GM12892 (cell line): ENCODE results near the gene ADH1A. TPM values are rescaled to one million over a fixed set of nuclear protein-coding genes. Genes with fewer than 3 reads are reported as not detected.
"Not testable (repeated sequence)": the region's sequence is repeated elsewhere in the genome, so short reads cannot be mapped to it uniquely, and the experiment has no call there.

Source experiments
- DNase-seq: peaks from one replicate; pipeline ENCODE4 v3.0.0; 2011; ENCODE audit not compliant: insufficient read length
- FAIRE-seq: peaks from 2 replicates; lab custom pipeline; 2011; peaks lifted over from hg19 to GRCh38; lab: Jason Lieb, UNC
- POLR2A ChIP-seq: IDR thresholded peaks from 2 replicates; pipeline ENCODE4 v1.6.1; 2011; ENCODE audit warnings: low read depth, low read length, control low read depth
- POLR2AphosphoS5 ChIP-seq: IDR thresholded peaks from 2 replicates; pipeline ENCODE4 v1.6.1; 2011; ENCODE audit warnings: low read depth, low read length, control low read depth
- TAF1 ChIP-seq: IDR thresholded peaks from 2 replicates; pipeline ENCODE4 v1.6.1; 2011; ENCODE audit warnings: low read depth, mild to moderate bottlenecking, control low read depth, low read length, borderline replicate concordance
- polyA plus RNA-seq: library from polyadenylated mRNA; unstranded; fragments of >200 nt; gene quantifications from one replicate; pipeline ENCODE4 v1.2.1, GENCODE V29; 2012; ENCODE audit warnings: missing spikeins, inconsistent platforms; ENCODE audit not compliant: missing spikeins

Gene ADH1A
- polyA plus RNA-seq: not detected

DNA sequence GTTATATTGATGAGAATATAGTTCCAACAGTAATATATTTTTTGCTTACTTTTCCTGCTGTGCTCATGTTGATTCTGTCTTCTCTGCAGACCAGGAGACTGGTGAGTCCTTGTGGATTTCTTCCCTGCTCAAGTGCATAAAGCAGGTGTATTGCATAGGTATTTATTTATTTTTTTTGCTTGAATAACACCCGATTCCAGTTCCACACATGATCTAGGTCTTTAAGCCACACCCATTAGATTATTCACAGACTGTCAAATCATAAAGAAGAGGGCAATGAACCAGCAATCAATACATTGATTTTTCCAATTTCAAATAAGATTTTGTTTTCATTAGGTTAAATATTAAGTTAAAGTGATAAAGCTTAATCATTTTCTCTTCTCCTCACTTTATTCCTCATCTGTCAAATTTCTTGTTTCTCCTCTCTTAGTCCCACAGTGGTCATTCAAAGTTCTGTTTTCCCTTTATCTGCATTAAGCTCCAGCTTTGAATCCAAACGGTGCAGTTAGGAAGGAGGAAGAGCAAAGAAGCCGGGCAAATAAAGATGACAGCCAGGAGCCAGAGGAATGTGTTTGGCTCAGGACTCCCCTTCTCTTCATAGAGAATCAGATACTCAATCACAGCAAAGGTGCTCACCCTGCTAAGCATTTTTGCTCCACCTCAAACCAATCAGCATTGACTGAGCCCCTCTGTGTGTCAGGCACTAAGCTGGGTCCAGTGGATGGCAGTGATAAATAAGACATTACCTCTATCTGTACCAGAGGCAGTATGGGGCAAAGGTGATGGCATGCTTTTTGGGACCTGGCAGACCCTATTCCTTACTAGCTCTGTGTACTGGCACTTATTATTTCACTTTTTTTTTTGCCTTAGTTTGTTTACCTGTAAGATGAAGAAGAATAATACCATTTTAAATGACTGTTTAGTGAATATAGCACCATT lies at the start of gene ADH1A:
Gene ADH1A, minus strand, starts transcription at position 138 of the 939 bp plus-strand sequence. Its CDS starts 71 bp downstream, at position 67.
- TF ChIP-seq TAF1: no peak
- TF ChIP-seq POLR2AphosphoS5: no peak
- no peak for TF ChIP-seq POLR2A
- DNase-seq: no peak
- no peak for FAIRE-seq

DNA sequence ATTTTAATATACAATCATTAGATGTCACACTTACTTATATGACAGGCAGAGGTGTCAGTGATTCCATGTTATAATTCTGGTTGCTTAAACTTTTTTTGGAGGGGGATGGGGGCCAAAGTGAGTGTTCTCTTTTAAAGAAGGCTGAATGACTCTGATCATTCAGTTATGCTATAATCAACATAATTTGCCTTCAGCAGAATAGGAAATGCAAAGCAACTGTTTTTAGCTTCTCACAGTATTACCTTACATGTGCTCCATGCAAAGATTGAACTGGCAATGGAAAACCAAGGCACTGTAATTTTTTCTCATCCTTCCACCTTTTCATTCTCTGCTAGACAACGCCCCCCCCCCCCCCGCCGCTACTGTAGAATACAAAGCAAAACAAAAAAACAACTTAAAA lies 48.4 kb upstream of the ADH1A start:
- DNase-seq (no peak), FAIRE-seq (no peak)
- TF ChIP-seq POLR2AphosphoS5 (no peak), POLR2A (no peak), TAF1 (no peak)

DNA sequence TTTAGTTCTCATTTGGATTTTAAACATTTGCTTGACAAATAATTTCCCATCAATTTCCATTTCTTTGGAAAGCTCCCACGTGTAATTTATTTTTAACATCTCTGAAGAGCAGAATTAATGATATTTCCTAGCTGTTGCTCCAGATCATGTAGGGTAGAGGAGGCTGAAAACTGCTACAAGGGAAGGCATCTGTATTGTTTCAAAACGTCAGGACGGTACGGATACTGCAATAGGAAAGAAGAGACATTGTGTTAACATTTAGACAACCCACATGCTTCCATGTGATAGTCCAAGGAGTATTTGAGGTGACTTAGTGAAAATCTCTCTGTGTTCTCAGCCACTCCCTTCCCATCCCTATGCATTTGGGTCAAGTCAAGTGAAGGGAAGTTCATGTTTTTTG lies 45.8 kb upstream of the ADH1A start:
- TF ChIP-seq TAF1: no peak
- TF ChIP-seq POLR2AphosphoS5: no peak
- TF ChIP-seq POLR2A: no peak
- DNase-seq (no peak), FAIRE-seq (no peak)

DNA sequence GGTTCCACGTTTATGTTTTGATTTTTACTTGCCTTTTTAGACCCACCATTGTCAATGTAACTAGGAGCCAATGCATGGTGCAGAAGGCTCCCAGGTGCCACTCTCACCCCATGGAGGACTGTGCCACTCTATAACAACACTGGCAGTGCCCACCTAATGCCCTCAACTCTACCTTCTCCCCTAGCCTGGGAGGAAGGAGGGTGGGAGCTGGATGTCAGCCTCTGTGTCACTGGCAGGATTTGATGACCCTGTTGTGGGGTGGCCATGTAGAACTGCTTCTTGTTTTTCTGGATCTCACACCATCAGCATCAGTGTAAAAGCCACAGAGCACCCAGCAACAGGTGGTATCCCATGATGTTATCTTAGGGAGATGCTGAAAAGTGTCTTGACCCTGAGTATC lies 44.1 kb upstream of the ADH1A start:
- no peak for TF ChIP-seq POLR2A
- TF ChIP-seq POLR2AphosphoS5: no peak
- TF ChIP-seq TAF1: no peak
- DNase-seq (no peak), FAIRE-seq (no peak)

DNA sequence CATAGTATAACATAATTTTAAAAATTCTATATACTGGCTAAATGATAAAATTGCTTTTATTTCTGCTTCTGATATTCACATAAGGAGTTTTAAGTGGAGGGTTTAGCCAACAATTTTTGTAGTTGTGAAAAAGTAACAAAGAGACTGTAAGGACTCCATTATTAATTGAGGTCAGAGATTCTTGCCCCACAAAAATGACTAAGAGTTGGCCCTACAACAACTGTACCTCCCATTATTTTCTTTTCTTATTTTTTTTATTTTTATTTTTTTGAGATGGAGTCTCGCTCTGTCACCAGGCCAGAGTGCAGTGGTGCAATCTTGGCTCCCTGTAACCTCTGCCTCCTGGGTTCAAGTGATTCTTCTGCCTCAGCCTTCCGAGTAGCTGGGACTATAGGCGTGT lies 39.9 kb upstream of the ADH1A start:
- DNase-seq (no peak), FAIRE-seq (no peak)
- no peak for TF ChIP-seq TAF1
- no peak for TF ChIP-seq POLR2AphosphoS5
- TF ChIP-seq POLR2A: no peak

DNA sequence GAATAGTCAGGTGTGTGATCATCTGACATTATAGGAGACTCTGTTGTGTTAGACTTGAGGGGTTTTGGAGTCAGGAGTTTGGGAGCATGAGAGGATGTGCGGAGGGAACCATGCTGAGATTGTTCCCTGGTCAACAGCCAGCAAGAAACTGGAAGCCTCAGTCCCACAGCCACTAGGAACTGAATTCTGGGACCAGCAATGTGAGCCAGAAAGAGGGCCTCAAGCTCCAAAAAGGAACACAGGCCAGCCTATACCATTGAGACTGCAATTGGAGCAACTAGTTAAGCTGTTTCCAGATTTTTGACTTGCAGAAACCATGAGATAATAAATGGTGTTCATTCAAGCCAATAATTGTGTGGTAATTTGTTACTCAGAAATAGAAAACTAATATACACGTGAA lies 39.1 kb upstream of the ADH1A start:
- TF ChIP-seq POLR2A (no peak), TAF1 (no peak), POLR2AphosphoS5 (no peak)
- FAIRE-seq (no peak), DNase-seq (no peak)

DNA sequence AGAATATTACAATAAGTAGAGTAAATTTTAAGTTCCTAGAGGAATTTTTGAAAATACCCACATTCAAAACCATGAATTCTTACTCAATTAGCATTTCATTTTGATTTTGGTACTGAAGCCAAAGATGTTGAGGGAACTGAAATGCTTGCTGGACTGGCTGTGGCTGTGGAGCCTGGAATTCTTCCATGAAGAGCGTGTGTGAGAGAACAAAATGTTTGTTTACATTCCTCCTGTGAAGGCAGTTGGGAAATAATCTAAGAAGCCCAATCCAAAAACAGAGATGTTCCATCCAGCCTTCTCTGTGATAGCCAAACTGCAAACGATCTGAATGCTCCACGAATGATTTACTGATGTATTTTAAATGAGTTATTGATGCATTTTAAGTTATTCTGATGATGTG lies 34.2 kb upstream of the ADH1A start:
- TF ChIP-seq TAF1 (no peak), POLR2AphosphoS5 (no peak), POLR2A (no peak)
- FAIRE-seq (no peak), DNase-seq (no peak)

DNA sequence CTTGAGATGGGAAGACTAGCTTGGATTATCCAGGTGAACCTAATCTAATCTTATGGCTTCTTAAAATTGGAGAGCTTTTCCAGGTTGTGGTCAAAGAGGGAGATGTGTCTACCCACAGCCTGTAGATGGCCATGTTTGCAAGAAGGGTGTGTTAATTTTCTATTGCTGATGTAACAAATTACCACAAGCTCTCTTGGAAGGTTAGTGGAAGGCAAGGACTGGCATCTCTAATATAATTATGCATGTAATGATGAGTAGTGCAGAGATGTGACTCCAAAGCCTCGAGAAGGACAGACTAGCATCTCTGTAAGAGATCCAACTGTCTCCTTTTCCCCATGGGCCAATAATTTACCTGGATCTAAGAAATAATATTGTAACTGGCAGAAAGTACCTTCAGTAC lies 33.6 kb upstream of the ADH1A start:
- no peak for TF ChIP-seq POLR2AphosphoS5
- no peak for TF ChIP-seq TAF1
- no peak for TF ChIP-seq POLR2A
- no peak for FAIRE-seq
- DNase-seq: no peak

DNA sequence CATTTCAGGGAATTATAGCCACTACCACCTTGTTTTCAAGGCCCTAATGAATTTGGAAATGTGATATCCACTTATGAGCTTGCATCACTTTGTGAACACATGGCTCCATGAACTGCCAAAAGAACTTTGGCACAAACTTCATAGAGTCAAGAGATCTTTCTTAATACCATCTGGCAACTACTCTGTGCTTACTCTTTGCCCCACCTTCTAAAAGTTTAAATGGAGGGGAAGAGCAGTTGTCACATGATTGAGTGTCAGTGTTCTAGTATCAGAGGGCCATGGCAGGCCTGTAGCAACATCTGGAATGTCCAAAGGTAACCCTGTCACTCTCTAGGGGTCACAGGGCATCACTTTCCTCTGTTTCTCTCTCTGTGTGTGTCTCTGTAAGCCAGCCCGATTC lies 33.0 kb upstream of the ADH1A start:
- TF ChIP-seq POLR2AphosphoS5: no peak
- FAIRE-seq: no peak
- DNase-seq: no peak

DNA sequence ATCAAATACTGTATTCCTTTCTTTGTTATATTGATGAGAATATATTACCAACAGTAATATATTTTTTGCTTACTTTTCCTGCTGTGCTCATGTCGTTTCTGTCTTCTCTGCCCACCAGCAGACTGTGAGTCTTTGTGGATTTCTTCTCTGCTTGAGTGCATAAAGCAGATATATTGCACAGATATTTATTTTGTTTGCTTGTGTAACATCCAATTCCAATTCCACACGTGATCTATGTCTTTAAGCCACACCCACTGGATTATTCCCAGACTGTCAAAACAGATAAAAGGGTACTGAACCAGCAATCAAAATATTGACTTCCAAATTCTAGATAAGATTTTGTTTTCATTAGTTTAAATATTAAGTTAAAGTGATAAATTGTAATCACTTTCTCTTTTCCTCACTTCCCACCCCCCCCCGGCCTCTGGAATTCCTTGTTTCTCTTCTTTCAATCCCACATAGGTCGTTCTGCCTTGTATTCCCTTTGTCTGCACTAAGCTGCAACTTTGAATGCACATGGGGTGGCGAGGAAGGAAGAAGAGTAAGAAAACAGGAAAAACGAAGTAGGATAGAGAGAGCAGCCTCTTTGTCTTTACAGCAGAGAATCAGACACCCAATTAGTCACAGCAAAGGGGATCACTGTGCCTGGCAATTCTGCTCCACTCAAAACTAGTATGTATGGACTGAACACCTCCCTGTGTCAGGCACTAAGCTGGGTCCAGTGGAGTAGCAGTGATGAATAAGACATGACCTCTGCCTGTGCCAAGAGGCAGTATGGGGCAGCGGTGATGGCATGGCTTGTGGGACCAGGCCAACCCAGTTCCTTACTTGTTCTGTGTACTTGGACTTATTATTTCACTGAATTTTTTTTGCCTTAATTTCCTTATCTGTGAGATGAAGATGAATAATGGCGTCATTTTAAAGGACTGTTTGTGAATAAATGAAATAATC lies 30.7 kb upstream of the ADH1A start, which contains the start of gene ADH1B:
Gene ADH1B, minus strand, starts transcription at position 161 of the 951 bp plus-strand sequence. Its CDS starts 70 bp downstream, at position 91.
- TF ChIP-seq POLR2AphosphoS5: no peak
- TF ChIP-seq POLR2A: no peak
- no peak for TF ChIP-seq TAF1
- FAIRE-seq (no peak), DNase-seq (no peak)

DNA sequence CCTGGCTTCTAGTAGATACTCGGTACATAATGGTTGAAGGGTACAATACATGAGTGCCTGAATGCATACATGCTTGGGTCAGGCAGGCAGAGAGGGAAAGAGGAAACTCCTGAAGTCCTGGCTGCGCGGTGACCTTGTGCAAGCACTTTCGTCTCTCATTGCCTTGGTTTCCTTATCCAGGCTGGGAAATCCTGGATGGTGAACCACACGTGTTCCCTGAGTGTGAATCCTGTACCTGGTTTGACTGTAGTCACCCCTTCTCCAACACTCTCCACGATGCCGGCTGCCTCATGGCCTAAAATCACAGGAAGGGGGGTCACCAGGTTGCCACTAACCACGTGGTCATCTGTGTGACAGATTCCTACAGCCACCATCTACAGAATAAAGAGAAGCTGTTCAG lies 27.0 kb upstream of the ADH1A start:
- FAIRE-seq, DNase-seq: not testable (repeated sequence)
